H9 (cell line): ENCODE results near the gene RAB3A. TPM values are rescaled to one million over a fixed set of nuclear protein-coding genes. Genes with fewer than 3 reads are reported as not detected.

ENCODE experiments used
- DNase-seq: peaks from one replicate; pipeline ENCODE4 v3.0.0-alpha.2; 2017
- H2AFZ ChIP-seq: one replicate; pipeline ENCODE4 v1.6.1; 2013; ENCODE audit warnings: mild to moderate bottlenecking, low read length, control low read depth, moderate library complexity
- H2AK5ac ChIP-seq: 2 replicates; pipeline ENCODE4 v1.6.1; 2013; ENCODE audit warnings: low read length, control low read depth, mixed read lengths; ENCODE audit not compliant: insufficient read length
- H2BK120ac ChIP-seq: one replicate; pipeline ENCODE4 v1.6.1; 2013; ENCODE audit warnings: low read depth, mild to moderate bottlenecking, low read length, control low read depth, inconsistent platforms; ENCODE audit not compliant: poor library complexity, severe bottlenecking
- H2BK12ac ChIP-seq: 2 replicates; pipeline ENCODE4 v1.6.1; 2013; ENCODE audit warnings: low read length, control low read depth, mixed read lengths, low read depth; ENCODE audit not compliant: insufficient read length
- H2BK15ac ChIP-seq: 2 replicates; pipeline ENCODE4 v1.6.1; 2013; ENCODE audit warnings: low read depth, low read length, control low read depth
- H2BK20ac ChIP-seq: one replicate; pipeline ENCODE4 v1.6.1; 2013; ENCODE audit warnings: low read depth, mild to moderate bottlenecking, low read length, control low read depth, inconsistent platforms; ENCODE audit not compliant: poor library complexity, severe bottlenecking
- H2BK5ac ChIP-seq: 2 replicates; pipeline ENCODE4 v1.6.1; 2013; ENCODE audit warnings: low read length, control low read depth, mixed read lengths; ENCODE audit not compliant: insufficient read length
- H3K14ac ChIP-seq: 2 replicates; pipeline ENCODE4 v1.6.1; 2013; ENCODE audit warnings: low read length, control low read depth; ENCODE audit not compliant: insufficient read depth
- H3K18ac ChIP-seq: 2 replicates; pipeline ENCODE4 v1.6.1; 2013; ENCODE audit warnings: low read depth, mild to moderate bottlenecking, mixed read lengths, low read length, control low read depth; ENCODE audit not compliant: insufficient read length
- H3K23ac ChIP-seq: 2 replicates; pipeline ENCODE4 v1.6.1; 2013; ENCODE audit warnings: low read length, control low read depth, mixed read lengths, low read depth; ENCODE audit not compliant: insufficient read length
- H3K23me2 ChIP-seq: 2 replicates; pipeline ENCODE4 v1.6.1; 2013; ENCODE audit warnings: low read depth, mild to moderate bottlenecking, mixed read lengths, low read length, control low read depth; ENCODE audit not compliant: insufficient read length, poor library complexity, severe bottlenecking
- H3K27ac ChIP-seq: 2 replicates; pipeline ENCODE4 v1.5.1; 2013; ENCODE audit warnings: low read length, control low read depth, mixed read lengths, low read depth; ENCODE audit not compliant: insufficient read length
- H3K27me3 ChIP-seq: 2 replicates; pipeline ENCODE4 v1.6.1; 2013; ENCODE audit warnings: low read length, control low read depth, inconsistent platforms; ENCODE audit not compliant: insufficient read depth
- H3K4ac ChIP-seq: 2 replicates; pipeline ENCODE4 v1.6.1; 2013; ENCODE audit warnings: low read depth, mild to moderate bottlenecking, control low read depth, inconsistent platforms, low read length, moderate library complexity
- H3K4me1 ChIP-seq: 2 replicates; pipeline ENCODE4 v1.6.1; 2013; ENCODE audit warnings: low read length, control low read depth, inconsistent platforms; ENCODE audit not compliant: insufficient read depth
- H3K4me2 ChIP-seq: 2 replicates; pipeline ENCODE4 v1.6.1; 2013; ENCODE audit warnings: low read length, control low read depth, mixed read lengths; ENCODE audit not compliant: insufficient read length, insufficient read depth
- H3K56ac ChIP-seq: 2 replicates; pipeline ENCODE4 v1.6.1; 2013; ENCODE audit warnings: low read depth, mild to moderate bottlenecking, mixed read lengths, low read length, control low read depth; ENCODE audit not compliant: insufficient read length
- H3K79me1 ChIP-seq: 2 replicates; pipeline ENCODE4 v1.6.1; 2013; ENCODE audit warnings: low read depth, mild to moderate bottlenecking, moderate library complexity, low read length, control low read depth, inconsistent platforms; ENCODE audit not compliant: insufficient read depth, poor library complexity, severe bottlenecking
- H3K79me2 ChIP-seq: 2 replicates; pipeline ENCODE4 v1.6.1; 2013; ENCODE audit warnings: low read length, control low read depth, inconsistent platforms; ENCODE audit not compliant: insufficient read depth
- H3K9ac ChIP-seq: 2 replicates; pipeline ENCODE4 v1.6.1; 2013; ENCODE audit warnings: low read length, control low read depth, mixed read lengths; ENCODE audit not compliant: insufficient read length; ENCODE audit errors: extremely low read depth
- H3K9me3 ChIP-seq: one replicate; pipeline ENCODE4 v1.6.1; 2013; ENCODE audit warnings: low read depth, low read length, inconsistent platforms; ENCODE audit not compliant: control insufficient read depth
- H3T11ph ChIP-seq: one replicate; pipeline ENCODE4 v1.6.1; 2013; ENCODE audit warnings: mild to moderate bottlenecking, low read length, control low read depth, inconsistent platforms
- H4K20me1 ChIP-seq: one replicate; pipeline ENCODE4 v1.6.1; 2013; ENCODE audit not compliant: control insufficient read depth, insufficient read length, insufficient read depth
- H4K5ac ChIP-seq: 2 replicates; pipeline ENCODE4 v1.6.1; 2013; ENCODE audit warnings: low read depth, mild to moderate bottlenecking, mixed read lengths, low read length, control low read depth; ENCODE audit not compliant: insufficient read length
- H4K8ac ChIP-seq: replicated peaks from 2 replicates; pipeline ENCODE4 v1.6.1; 2013; ENCODE audit warnings: low read length, control low read depth, mixed read lengths, low read depth; ENCODE audit not compliant: insufficient read length
- H4K91ac ChIP-seq: 2 replicates; pipeline ENCODE4 v1.6.1; 2013; ENCODE audit warnings: low read depth, mild to moderate bottlenecking, moderate library complexity, mixed read lengths, low read length, control low read depth; ENCODE audit not compliant: insufficient read length
- H3K27ac Mint-ChIP-seq, 3 experiments: 2 replicates in 2 of 3; 3 replicates in 1 of 3; pipeline ENCODE4 v1.8.0; 2020 to 2021; ENCODE audit warnings: mixed read lengths in 3 of 3, mild to moderate bottlenecking in 1 of 3, moderate library complexity in 1 of 3
- H3K27me3 Mint-ChIP-seq: 2 replicates; pipeline ENCODE4 v1.8.0; 2021; ENCODE audit warnings: low read depth, mild to moderate bottlenecking, moderate library complexity, mixed read lengths
- H3K36me3 Mint-ChIP-seq, 3 experiments: 2 replicates in 2 of 3; 3 replicates in 1 of 3; pipeline ENCODE4 v1.8.0; 2020 to 2021; ENCODE audit warnings: low read depth in 3 of 3, mixed read lengths in 3 of 3; ENCODE audit not compliant: insufficient read depth in 1 of 3
- H3K4me1 Mint-ChIP-seq, 2 experiments: 2 replicates each; pipeline ENCODE4 v1.8.0; 2020; ENCODE audit warnings: mixed read lengths in 2 of 2
- H3K4me3 Mint-ChIP-seq, 2 experiments: 2 replicates in 1 of 2; 3 replicates in 1 of 2; pipeline ENCODE4 v1.8.0; 2020 to 2021; ENCODE audit warnings: mild to moderate bottlenecking in 2 of 2, mixed read lengths in 2 of 2, moderate library complexity in 1 of 2
- H3K9me3 Mint-ChIP-seq, 2 experiments: 2 replicates in 1 of 2; 3 replicates in 1 of 2; pipeline ENCODE4 v1.8.0; 2020; ENCODE audit warnings: mild to moderate bottlenecking in 2 of 2, mixed read lengths in 2 of 2, moderate library complexity in 1 of 2
- CTCF ChIP-seq: fragments of 200-600 bp; sonication (generic); conservative IDR thresholded peaks from 3 replicates; pipeline ENCODE4 v1.8.0; 2021; ENCODE audit warnings: antibody characterized with exemption, mild to moderate bottlenecking
- WGBS: extraction: QIAGEN DNeasy Blood & Tissue Kit; methylation state at CpG from one replicate; pipeline ENCODE4 v1.1.7; 2013; ENCODE audit warnings: missing lambda C conversion rate, low lambda C conversion rate, mixed read lengths; ENCODE audit not compliant: insufficient read length; ENCODE audit errors: extremely low coverage; 5-methylcytosine and 5-hydroxymethylcytosine counted together
- total RNA-seq: library from RNA; stranded (reverse); gene quantifications from 2 replicates; pipeline ENCODE4 v1.2.1, GENCODE V29; 2021

The RAB3A gene
- total RNA-seq, 1 experiment from 2014 or later = 6.8 TPM

DNA sequence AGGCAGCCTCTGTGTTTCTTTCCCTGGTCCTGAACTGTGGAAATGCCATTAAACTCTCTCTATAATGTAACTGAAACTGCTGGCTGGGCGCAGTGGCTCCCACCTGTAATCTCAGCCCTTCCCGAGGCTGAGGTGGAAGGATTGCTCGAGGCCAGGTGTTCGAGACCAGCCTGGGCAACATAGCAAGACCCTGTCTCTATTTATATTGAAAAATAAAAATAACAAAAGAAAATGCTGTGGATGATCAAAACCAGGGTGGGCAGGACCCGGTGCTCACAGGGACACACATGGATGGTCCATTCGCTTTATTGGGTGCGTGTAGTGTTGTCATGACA is 7.4 kb downstream of the RAB3A start:
- no peak overlapping the region for H2AK5ac ChIP-seq
- H3K36me3 Mint-ChIP-seq = peaks cover 18 to 41% (median 41%) of the 10 kb centered on the region in 3 experiments
- H3K79me1 ChIP-seq = peaks cover 6% of the 10 kb centered on the region
- H3K14ac ChIP-seq = no peak overlapping the region
- peaks cover 2% of the 10 kb centered on the region; the same call in 1 of the 2 replicates for H3K79me2 ChIP-seq
- no peak overlapping the region for H2AFZ ChIP-seq
- H3K56ac ChIP-seq = no peak overlapping the region
- no peaks in the 10 kb centered on the region for H3K27me3 ChIP-seq
- H3K27ac ChIP-seq = no peak overlapping the region
- peaks cover 8% of the 10 kb centered on the region for H3K23me2 ChIP-seq
- no peak overlapping the region for H2BK120ac ChIP-seq
- H3K4me1 Mint-ChIP-seq = peaks cover 17 to 20% of the 10 kb centered on the region in 2 experiments
- H4K20me1 ChIP-seq = no peaks in the 10 kb centered on the region
- no peak overlapping the region for H3K4me3 Mint-ChIP-seq
- H3K4me1 ChIP-seq = no peaks in the 10 kb centered on the region; the same call in 1 of the 2 replicates
- H3K9me3 ChIP-seq = no peaks in the 10 kb centered on the region
- no peak overlapping the region for H3K27ac Mint-ChIP-seq
- H2BK12ac ChIP-seq = no peak overlapping the region
- H4K8ac ChIP-seq = no peak overlapping the region
- no peaks in the 10 kb centered on the region; a peak in 1 of 5 replicates for H3K9me3 Mint-ChIP-seq
- no peak overlapping the region for H3K9ac ChIP-seq
- no CpG with 5 or more reads among the region's 7 CpGs for WGBS
- H3K23ac ChIP-seq = no peak overlapping the region
- no peak overlapping the region for H4K91ac ChIP-seq
- no peak overlapping the region for H3K18ac ChIP-seq
- no peak overlapping the region for H3K4ac ChIP-seq
- H3K27me3 Mint-ChIP-seq = no peaks in the 10 kb centered on the region; the same call in 1 of the 2 replicates
- H3K4me2 ChIP-seq = no peak overlapping the region
- no peak for TF ChIP-seq CTCF
- H3T11ph ChIP-seq = no peak overlapping the region
- H2BK5ac ChIP-seq = no peak overlapping the region
- no peak overlapping the region for H2BK20ac ChIP-seq
- H4K5ac ChIP-seq = no peak overlapping the region
- no peak overlapping the region for H2BK15ac ChIP-seq
- DNase-seq = no peak
